Coronary artery (tissue), 2 donors: Measurements from ENCODE around the gene SLC6A1.

ENCODE experiments used
- DNase-seq: peaks from one replicate; pipeline ENCODE4 v3.0.0-alpha.2; 2017; ENCODE audit warnings: low spot score
- H3K27ac ChIP-seq, 2 donors: fragments of 200-600 bp; sonication (generic); one replicate each; pipeline ENCODE4 v1.5.1; 2016 to 2019
- H3K4me3 ChIP-seq: fragments of 200-600 bp; sonication (generic); 2 replicates; pipeline ENCODE4 v1.5.1; 2016; ENCODE audit warnings: mild to moderate bottlenecking, moderate library complexity
- TF ChIP-seq, protein P1 (sequence below): fragments of 200-600 bp; sonication (generic); IDR thresholded peaks from one replicate; pipeline ENCODE4 v1.5.1; 2019; ENCODE audit warnings: antibody characterized with exemption

The SLC6A1 gene

DNA sequence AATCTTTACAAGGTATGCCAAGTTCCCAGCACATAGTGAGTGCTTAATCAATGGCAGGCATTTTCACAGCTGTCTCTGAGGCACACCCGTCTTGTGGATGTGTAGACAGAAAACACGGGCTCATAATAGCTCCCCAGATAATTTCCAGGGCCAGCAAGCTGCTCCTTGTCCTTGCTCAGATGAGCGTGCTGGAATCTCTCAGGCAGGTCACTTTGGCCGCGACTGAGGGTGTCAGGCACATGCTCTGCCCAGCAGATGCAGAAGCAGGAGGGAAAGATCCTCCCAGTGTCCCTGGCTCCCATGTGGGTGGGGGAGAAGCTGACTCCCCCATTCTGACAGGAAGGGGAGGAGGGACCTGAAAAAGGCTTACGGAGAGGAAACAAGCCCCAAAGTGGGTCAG lies 35.6 kb upstream of the SLC6A1 start:
- TF ChIP-seq, protein P1, sequence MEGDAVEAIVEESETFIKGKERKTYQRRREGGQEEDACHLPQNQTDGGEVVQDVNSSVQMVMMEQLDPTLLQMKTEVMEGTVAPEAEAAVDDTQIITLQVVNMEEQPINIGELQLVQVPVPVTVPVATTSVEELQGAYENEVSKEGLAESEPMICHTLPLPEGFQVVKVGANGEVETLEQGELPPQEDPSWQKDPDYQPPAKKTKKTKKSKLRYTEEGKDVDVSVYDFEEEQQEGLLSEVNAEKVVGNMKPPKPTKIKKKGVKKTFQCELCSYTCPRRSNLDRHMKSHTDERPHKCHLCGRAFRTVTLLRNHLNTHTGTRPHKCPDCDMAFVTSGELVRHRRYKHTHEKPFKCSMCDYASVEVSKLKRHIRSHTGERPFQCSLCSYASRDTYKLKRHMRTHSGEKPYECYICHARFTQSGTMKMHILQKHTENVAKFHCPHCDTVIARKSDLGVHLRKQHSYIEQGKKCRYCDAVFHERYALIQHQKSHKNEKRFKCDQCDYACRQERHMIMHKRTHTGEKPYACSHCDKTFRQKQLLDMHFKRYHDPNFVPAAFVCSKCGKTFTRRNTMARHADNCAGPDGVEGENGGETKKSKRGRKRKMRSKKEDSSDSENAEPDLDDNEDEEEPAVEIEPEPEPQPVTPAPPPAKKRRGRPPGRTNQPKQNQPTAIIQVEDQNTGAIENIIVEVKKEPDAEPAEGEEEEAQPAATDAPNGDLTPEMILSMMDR = no peak
- Histone ChIP-seq H3K27ac (peak overlapping the region in 1 of 2 donors; percentile 47), H3K4me3 (no peak overlapping the region)
- DNase-seq = no peak

DNA sequence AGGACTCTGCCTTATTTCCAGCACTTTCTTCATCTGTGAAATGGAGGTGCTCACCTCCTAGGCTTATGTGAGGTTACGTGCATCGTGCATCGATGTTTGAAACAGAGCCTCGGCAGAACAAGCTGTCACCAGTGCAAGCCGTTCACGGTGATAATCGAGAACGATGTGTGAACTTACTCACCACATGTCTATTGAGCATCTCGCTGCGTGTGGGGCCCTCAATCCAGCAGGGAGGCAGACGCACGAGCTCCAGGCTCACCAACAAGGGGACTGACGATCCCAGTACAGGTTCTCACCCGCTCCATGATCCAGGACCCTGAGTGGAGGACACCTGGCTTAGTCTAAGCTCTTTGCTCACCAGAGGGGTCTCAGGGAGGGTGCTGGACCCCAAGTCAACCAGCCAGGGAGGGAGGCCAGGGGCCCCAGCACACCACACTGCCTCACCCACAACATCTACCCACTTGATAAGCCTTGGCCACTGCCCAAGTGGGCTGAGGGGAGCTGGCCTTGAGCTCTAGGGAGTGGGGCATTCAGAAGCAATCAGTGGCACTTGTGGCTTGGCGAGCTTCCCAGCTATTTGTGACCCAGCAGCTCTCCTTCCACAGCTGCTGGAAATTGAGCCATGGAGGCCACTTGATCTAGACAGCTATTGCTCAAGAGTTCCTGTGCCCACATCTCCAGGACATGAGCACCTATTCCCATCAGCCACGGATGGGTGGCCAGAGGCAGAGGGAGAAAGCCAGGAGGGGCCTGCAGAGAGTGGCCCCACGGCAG lies 34.4 kb upstream of the SLC6A1 start:
- Histone ChIP-seq H3K27ac (no peak overlapping the region), H3K4me3 (no peak overlapping the region)
- TF ChIP-seq, protein P1 = no peak
- DNase-seq = no peak

- TF ChIP-seq, protein P1 = no peak
- DNase-seq = no peak
- H3K27ac ChIP-seq = no peak overlapping the region
- H3K4me3 ChIP-seq = no peak overlapping the region
Measured at GRCh38 chr3:10960255-10960654, 32.3 kb upstream of the SLC6A1 start.

- Histone ChIP-seq H3K27ac (no peak overlapping the region), H3K4me3 (no peak overlapping the region)
- no peak for DNase-seq
- TF ChIP-seq, protein P1 = no peak
Measured at GRCh38 chr3:10961921-10962320, 30.6 kb upstream of the SLC6A1 start.

DNA sequence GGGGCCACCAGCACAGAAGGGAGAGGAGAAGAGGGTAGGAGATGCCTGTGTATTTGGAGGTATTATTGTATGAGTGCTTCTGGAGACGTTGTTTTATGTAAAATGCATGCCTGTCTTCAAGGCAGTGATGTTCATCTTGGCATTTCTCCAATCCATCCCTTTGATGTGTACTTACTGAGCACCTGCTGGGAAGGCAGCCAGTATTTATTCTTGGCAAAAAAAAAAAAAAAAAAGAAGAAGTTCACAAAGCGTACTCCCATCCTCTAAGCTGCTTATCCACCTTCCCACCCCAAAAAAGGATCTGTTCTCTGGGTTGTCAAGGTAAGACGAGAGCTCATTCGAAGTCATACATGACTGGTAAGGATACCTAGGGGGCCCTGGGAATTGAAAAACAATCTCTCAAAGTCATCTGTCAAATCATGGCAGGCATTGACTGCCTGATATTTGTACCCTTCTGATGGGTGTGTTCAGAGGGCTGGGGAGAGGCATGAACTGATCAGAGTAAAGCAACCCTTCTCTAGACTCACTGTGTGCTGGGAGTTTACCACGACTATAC lies 30.0 kb upstream of the SLC6A1 start:
- Histone ChIP-seq H3K4me3 (no peak overlapping the region), H3K27ac (no peak overlapping the region)
- no peak for DNase-seq
- TF ChIP-seq, protein P1 = no peak

- Histone ChIP-seq H3K4me3 (no peak overlapping the region), H3K27ac (no peak overlapping the region)
- TF ChIP-seq, protein P1 = no peak
- no peak for DNase-seq
Measured at GRCh38 chr3:10964537-10965167, 27.9 kb upstream of the SLC6A1 start.
